HK-2 (cell line): ENCODE data around the gene AP3D1.
"Not testable (repeated sequence)": the region's sequence is repeated elsewhere in the genome, so short reads cannot be mapped to it uniquely, and the experiment has no call there.

Experiments
- DNase-seq: peaks from one replicate; pipeline ENCODE4 v3.0.0-alpha.2; 2018; ENCODE audit not compliant: unreplicated experiment

The AP3D1 gene

GRCh38 chr19:2150794-2151338 lies 500 bp downstream of the AP3D1 start:
- no peak for DNase-seq

- peak; percentile 44 for DNase-seq
Measured at GRCh38 chr19:2149980-2150793, 1.2 kb downstream of the AP3D1 start.

- no peak for DNase-seq
Measured at GRCh38 chr19:2148482-2149135, 2.8 kb downstream of the AP3D1 start.

GRCh38 chr19:2145831-2146241 lies 5.5 kb downstream of the AP3D1 start:
- no peak for DNase-seq

GRCh38 chr19:2144190-2144589 lies 7.2 kb downstream of the AP3D1 start:
- no peak for DNase-seq

- DNase-seq: no peak
Measured at GRCh38 chr19:2142173-2142829, 9.1 kb downstream of the AP3D1 start.

GRCh38 chr19:2140138-2140569 lies 11.2 kb downstream of the AP3D1 start:
- no peak for DNase-seq

GRCh38 chr19:2139385-2140137 lies 11.8 kb downstream of the AP3D1 start:
- DNase-seq: no peak

GRCh38 chr19:2138061-2138728 lies 13.2 kb downstream of the AP3D1 start:
- DNase-seq: no peak

- DNase-seq: no peak
Measured at GRCh38 chr19:2136796-2137195, 14.6 kb downstream of the AP3D1 start.

- DNase-seq: no peak
Measured at GRCh38 chr19:2135474-2136402, 15.6 kb downstream of the AP3D1 start.

GRCh38 chr19:2132731-2133490 lies 18.5 kb downstream of the AP3D1 start:
- DNase-seq: no peak

GRCh38 chr19:2132191-2132590 lies 19.2 kb downstream of the AP3D1 start:
- no peak for DNase-seq

GRCh38 chr19:2131012-2131975 lies 20.1 kb downstream of the AP3D1 start:
- DNase-seq: not testable (repeated sequence)

- DNase-seq: no peak
Measured at GRCh38 chr19:2129892-2130770, 21.2 kb downstream of the AP3D1 start.

GRCh38 chr19:2129486-2129885 lies 21.9 kb downstream of the AP3D1 start:
- no peak for DNase-seq

GRCh38 chr19:2129022-2129421 lies 22.3 kb downstream of the AP3D1 start:
- DNase-seq: no peak
